Activated CD8-positive, alpha-beta memory T cell treated with anti-CD3 and anti-CD28 coated beads, Interleukin-2, amount 50 U/mL, for 48 hours (primary cell): ENCODE measurements around the gene AIM2.
A peak's percentile ranks its signal among the peaks of the same experiment; 100 is the strongest.
"Not testable (repeated sequence)": the region's sequence is repeated elsewhere in the genome, so short reads cannot be mapped to it uniquely, and the experiment has no call there.

Source experiments
- DNase-seq: peaks from one replicate; pipeline ENCODE4 v3.0.0-alpha.2; 2020

AIM2 gene

GRCh38 chr1:159077120-159077961 lies 775 bp upstream of the AIM2 start:
- peak; percentile 100 for DNase-seq

GRCh38 chr1:159071970-159072582 lies 4.5 kb downstream of the AIM2 start:
- DNase-seq, result no peak

- no peak for DNase-seq
Observed at GRCh38 chr1:159068886-159069285, 7.7 kb downstream of the AIM2 start.

GRCh38 chr1:159067699-159068621 lies 8.6 kb downstream of the AIM2 start:
- DNase-seq, result no peak

GRCh38 chr1:159066108-159066507 lies 10.5 kb downstream of the AIM2 start:
- no peak for DNase-seq

- DNase-seq, result no peak
Observed at GRCh38 chr1:159065106-159065505, 11.5 kb downstream of the AIM2 start.

GRCh38 chr1:159058751-159059150 lies 17.8 kb downstream of the AIM2 start:
- DNase-seq, result no peak

GRCh38 chr1:159056069-159056698 lies 20.4 kb downstream of the AIM2 start:
- DNase-seq, result no peak

GRCh38 chr1:159055181-159055641 lies 21.4 kb downstream of the AIM2 start:
- DNase-seq, result no peak

GRCh38 chr1:159054427-159054826 lies 22.1 kb downstream of the AIM2 start:
- no peak for DNase-seq

- DNase-seq, result no peak
Observed at GRCh38 chr1:159051436-159051835, 25.1 kb downstream of the AIM2 start.

- DNase-seq, result not testable (repeated sequence)
Observed at GRCh38 chr1:159046486-159046885, 30.1 kb downstream of the AIM2 start.

- no peak for DNase-seq
Observed at GRCh38 chr1:159040893-159041724, 35.5 kb downstream of the AIM2 start.

GRCh38 chr1:159040206-159040605 lies 36.4 kb downstream of the AIM2 start:
- DNase-seq, result no peak

- DNase-seq, result no peak
Observed at GRCh38 chr1:159030877-159031447, 45.6 kb downstream of the AIM2 start.

- DNase-seq, result no peak
Observed at GRCh38 chr1:159030311-159030710, 46.3 kb downstream of the AIM2 start.

- DNase-seq, result not testable (repeated sequence)
Observed at GRCh38 chr1:159026841-159027240, 49.7 kb downstream of the AIM2 start.

- DNase-seq, result no peak
Observed at GRCh38 chr1:159025043-159025442, 51.5 kb downstream of the AIM2 start.

GRCh38 chr1:159023723-159024122 lies 52.8 kb downstream of the AIM2 start:
- no peak for DNase-seq

GRCh38 chr1:159015440-159015909 lies 61.1 kb downstream of the AIM2 start:
- DNase-seq, result peak; percentile 72

- DNase-seq, result no peak
Observed at GRCh38 chr1:159014851-159015250, 61.7 kb downstream of the AIM2 start.
